A673 (cell line): ENCODE measurements around the gene LDB1. TPM values are rescaled to one million over a fixed set of nuclear protein-coding genes. Genes with fewer than 3 reads are reported as not detected.
A peak's percentile ranks its signal among the peaks of the same experiment; 100 is the strongest.

Source experiments
- BruUV-seq: library from RNA; stranded (reverse); fragments of 400-500 nt; replicated peaks from 2 replicates; lab custom pipeline; 2021; lab: Mats Ljungman, UMichigan
- CTCF ChIA-PET: fragments of 300-600 bp; sonication (Branson Sonifier 250); formaldehyde crosslinking; loops from one replicate; lab custom pipeline; 2022; ENCODE audit warnings: antibody characterized with exemption; lab: Charles Lee
- POLR2A ChIA-PET: fragments of 300-600 bp; sonication (Branson Sonifier 250); formaldehyde crosslinking; loops from one replicate; lab custom pipeline; 2022; ENCODE audit warnings: antibody characterized with exemption; ENCODE audit not compliant: low non-redundant PET; lab: Charles Lee
- DNase-seq: peaks from one replicate; pipeline ENCODE4 v3.0.0-alpha.2; 2015; ENCODE audit warnings: low spot score
- H3K27ac ChIP-seq: fragments of 200-600 bp; sonication (generic); 2 replicates; pipeline ENCODE4 v1.5.1; 2016; ENCODE audit warnings: mixed run types, low read depth, mild to moderate bottlenecking, mixed read lengths, antibody characterized with exemption, low read length; ENCODE audit not compliant: poor library complexity, severe bottlenecking
- H3K27me3 ChIP-seq: fragments of 200-600 bp; sonication (generic); replicated peaks from 2 replicates; pipeline ENCODE4 v1.6.1; 2017; ENCODE audit warnings: mixed run types, low read depth, mild to moderate bottlenecking, mixed read lengths, antibody characterized with exemption, low read length; ENCODE audit not compliant: insufficient read depth, poor library complexity
- H3K36me3 ChIP-seq: fragments of 200-600 bp; sonication (generic); 2 replicates; pipeline ENCODE4 v1.6.1; 2016; ENCODE audit warnings: mixed run types, mild to moderate bottlenecking, mixed read lengths, antibody characterized with exemption, low read length; ENCODE audit not compliant: insufficient read depth, poor library complexity, severe bottlenecking
- H3K4me1 ChIP-seq: fragments of 200-600 bp; sonication (generic); 2 replicates; pipeline ENCODE4 v1.6.1; 2017; ENCODE audit warnings: mixed run types, mild to moderate bottlenecking, mixed read lengths, antibody characterized with exemption, low read length; ENCODE audit not compliant: insufficient read depth, poor library complexity, severe bottlenecking
- H3K4me3 ChIP-seq: fragments of 200-600 bp; sonication (generic); 2 replicates; pipeline ENCODE4 v1.5.1; 2016; ENCODE audit warnings: low read depth, mixed run types, mild to moderate bottlenecking, mixed read lengths, low read length; ENCODE audit not compliant: poor library complexity, severe bottlenecking
- H3K9me3 ChIP-seq: fragments of 200-600 bp; sonication (generic); 2 replicates; pipeline ENCODE4 v1.6.1; 2016; ENCODE audit warnings: mixed run types, low read depth, mild to moderate bottlenecking, mixed read lengths, antibody characterized with exemption, low read length; ENCODE audit not compliant: poor library complexity, severe bottlenecking
- EZH2 ChIP-seq: fragments of 200-600 bp; sonication (generic); IDR thresholded peaks from 2 replicates; pipeline ENCODE4 v1.6.1; 2017; ENCODE audit warnings: borderline replicate concordance, low read depth, mild to moderate bottlenecking, mixed read lengths, antibody characterized with exemption, low read length; ENCODE audit not compliant: poor library complexity, severe bottlenecking
- intact Hi-C: fragments of 100-400 bp; cut with micrococcal nuclease; formaldehyde crosslinking; loops from one replicate; pipeline ENCODE4 v1.10.0; 2022; ENCODE audit not compliant: unreplicated experiment
- total RNA-seq: library from RNA; stranded (reverse); gene quantifications from 2 replicates; pipeline ENCODE4 v1.2.3, GENCODE V29; 2021
- TF ChIP-seq, protein P1 (sequence below): fragments of 300-800, 200-600 bp; sonication (generic); conservative IDR thresholded peaks from 2 replicates; pipeline ENCODE4 v1.5.1; 2017; ENCODE audit warnings: low read depth, mild to moderate bottlenecking, antibody characterized with exemption, low read length, moderate library complexity, mixed read lengths

LDB1 gene
- total RNA-seq, 1 experiment from 2014 or later = 78.5 TPM

DNA sequence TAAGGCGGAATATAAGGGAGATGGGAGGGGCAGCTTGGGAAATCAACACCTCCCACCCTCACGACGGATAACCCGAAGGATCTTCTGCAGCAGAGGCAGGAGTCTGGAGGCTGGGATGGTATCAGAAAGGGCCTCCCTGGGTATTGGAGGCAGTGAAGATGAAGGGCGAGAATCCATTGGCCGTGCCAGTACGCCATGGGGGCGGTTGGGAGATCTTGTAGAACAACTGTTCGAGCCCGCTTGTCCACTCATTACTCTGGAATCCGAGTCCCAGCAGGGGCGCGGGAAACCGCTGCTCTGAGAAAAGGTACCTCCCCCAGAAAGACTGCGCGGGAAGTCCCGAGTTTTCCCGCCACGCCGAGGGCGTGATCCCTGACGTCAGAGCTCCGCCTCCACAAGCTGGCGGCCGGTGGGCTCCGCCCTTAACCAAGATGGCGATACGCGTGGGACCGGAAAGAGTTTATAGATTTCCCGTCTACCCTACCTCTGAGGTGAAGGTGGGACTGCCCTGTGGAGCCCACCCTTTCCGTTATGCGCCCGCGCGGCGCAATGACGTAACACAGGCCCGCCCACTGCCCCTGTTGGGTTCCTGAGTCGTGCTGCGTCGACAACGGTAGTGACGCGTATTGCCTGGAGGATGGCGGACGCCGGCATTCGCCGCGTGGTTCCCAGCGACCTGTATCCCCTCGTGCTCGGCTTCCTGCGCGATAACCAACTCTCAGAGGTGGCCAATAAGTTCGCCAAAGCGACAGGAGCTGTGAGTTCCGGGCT lies 31.8 kb upstream of the LDB1 start, which contains the start of gene NOLC1:
Gene NOLC1, plus strand, starts transcription at position 616 of the 771 bp plus-strand sequence. Its CDS starts 22 bp downstream, at position 638.
- H3K4me1 ChIP-seq = peaks cover 7% of the 10 kb centered on the region
- no TSS peak for BruUV-seq
- DNase-seq = peak; percentile 99
- intact Hi-C loops = loop anchor here (2.0 to 5.0 kb wide), 2 partner anchors 19 to 350 kb away; partner anchors contain the start of genes ACTR1A, PPRC1 and SUFU
- ChIA-PET CTCF (no interaction called here), POLR2A (interaction anchor here (1.0 kb wide), 1 partner anchor 8 kb away, joined by 4 read pairs; no protein-coding TSS in a partner anchor)
- TF ChIP-seq EZH2 = no peak
- TF ChIP-seq, protein P1, sequence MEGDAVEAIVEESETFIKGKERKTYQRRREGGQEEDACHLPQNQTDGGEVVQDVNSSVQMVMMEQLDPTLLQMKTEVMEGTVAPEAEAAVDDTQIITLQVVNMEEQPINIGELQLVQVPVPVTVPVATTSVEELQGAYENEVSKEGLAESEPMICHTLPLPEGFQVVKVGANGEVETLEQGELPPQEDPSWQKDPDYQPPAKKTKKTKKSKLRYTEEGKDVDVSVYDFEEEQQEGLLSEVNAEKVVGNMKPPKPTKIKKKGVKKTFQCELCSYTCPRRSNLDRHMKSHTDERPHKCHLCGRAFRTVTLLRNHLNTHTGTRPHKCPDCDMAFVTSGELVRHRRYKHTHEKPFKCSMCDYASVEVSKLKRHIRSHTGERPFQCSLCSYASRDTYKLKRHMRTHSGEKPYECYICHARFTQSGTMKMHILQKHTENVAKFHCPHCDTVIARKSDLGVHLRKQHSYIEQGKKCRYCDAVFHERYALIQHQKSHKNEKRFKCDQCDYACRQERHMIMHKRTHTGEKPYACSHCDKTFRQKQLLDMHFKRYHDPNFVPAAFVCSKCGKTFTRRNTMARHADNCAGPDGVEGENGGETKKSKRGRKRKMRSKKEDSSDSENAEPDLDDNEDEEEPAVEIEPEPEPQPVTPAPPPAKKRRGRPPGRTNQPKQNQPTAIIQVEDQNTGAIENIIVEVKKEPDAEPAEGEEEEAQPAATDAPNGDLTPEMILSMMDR = no peak
- H3K27ac ChIP-seq = peak within 1 kb of the TSS; percentile 93
- H3K9me3 ChIP-seq = no peaks in the 10 kb centered on the region
- H3K36me3 ChIP-seq = peaks cover 52% of the 10 kb centered on the region
- peak within 1 kb of the TSS; percentile 73 for H3K4me3 ChIP-seq
- no peaks in the 10 kb centered on the region for H3K27me3 ChIP-seq

DNA sequence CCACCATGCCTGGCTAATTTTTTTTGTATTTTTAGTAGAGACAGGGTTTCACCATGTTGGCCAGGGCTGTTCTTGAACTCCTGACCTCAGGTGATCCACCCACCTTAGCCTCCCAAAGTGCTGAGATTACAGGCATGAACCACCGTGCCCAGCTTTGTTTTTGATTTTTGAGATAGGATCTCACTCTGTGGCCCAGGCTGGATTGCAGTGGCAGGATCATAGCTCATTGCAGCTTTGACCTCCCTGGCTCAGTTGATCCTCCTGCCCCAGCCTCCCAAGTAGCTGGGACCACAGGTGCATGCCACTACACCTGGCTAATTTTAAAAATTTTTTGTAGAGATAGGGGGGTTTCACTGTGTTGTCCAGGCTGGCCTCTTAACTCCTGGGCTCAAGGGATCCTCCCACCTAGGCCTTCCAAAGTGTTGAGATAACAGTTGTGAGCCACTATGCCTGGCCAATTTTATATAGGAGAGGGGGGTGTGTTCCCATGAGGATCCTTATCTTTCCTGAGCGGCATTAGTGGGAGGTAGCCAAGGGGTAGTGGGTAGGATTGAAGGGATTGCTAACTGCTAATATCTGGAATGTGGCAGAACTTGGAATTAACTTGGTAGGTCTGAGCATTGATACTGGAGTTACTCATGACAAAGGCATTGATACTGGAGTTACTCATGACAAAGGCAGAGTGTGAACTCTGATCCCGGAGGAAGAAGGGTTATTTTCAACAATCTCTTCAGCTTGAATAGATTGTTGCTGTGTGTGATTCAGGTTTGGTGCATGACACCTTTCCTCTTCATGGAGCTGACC lies 31.0 kb upstream of the LDB1 start:
- H3K36me3 ChIP-seq = peaks cover 55% of the 10 kb centered on the region
- peak overlapping the region; percentile 73 for H3K4me3 ChIP-seq
- H3K4me1 ChIP-seq = peaks cover 7% of the 10 kb centered on the region
- DNase-seq = no peak
- H3K27ac ChIP-seq = peak overlapping the region; percentile 87
- TF ChIP-seq, protein P1 = no peak
- TF ChIP-seq EZH2 = no peak
- TSS peak; percentile 89 for BruUV-seq
- no peaks in the 10 kb centered on the region for H3K27me3 ChIP-seq
- ChIA-PET CTCF (no interaction called here), POLR2A (interaction anchor here (1.0 kb wide), 1 partner anchor 9 kb away, joined by 4 read pairs; no protein-coding TSS in a partner anchor)
- no peaks in the 10 kb centered on the region for H3K9me3 ChIP-seq
- intact Hi-C loops = loop anchor here (5.0 kb wide), 1 partner anchor 351 kb away; the partner anchor contains the start of genes ACTR1A and SUFU

DNA sequence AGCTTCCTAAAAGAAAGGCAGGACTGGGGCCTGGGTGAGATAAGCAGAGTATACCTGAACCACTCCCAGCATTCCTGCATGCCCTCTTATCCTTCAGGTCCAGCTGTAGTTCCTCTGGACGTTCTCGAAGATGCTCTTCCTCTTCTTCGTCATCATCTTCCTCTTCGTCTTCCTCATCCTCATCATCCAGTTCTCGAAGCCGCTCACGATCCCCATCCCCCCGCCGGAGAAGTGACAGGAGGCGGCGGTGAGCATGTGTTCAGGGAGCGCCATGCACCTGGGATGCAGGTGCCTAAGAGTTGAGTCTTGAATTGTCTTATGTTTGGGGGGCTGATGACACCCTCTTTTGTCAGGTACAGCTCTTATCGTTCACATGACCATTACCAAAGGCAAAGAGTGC lies 28.1 kb upstream of the LDB1 start:
- peaks cover 7% of the 10 kb centered on the region for H3K4me1 ChIP-seq
- H3K27ac ChIP-seq = no peak overlapping the region
- no peak overlapping the region for H3K4me3 ChIP-seq
- intact Hi-C loops = no loop called here
- H3K27me3 ChIP-seq = no peaks in the 10 kb centered on the region
- H3K36me3 ChIP-seq = peaks cover 56% of the 10 kb centered on the region
- no peak for TF ChIP-seq EZH2
- TF ChIP-seq, protein P1 = no peak
- no TSS peak for BruUV-seq
- ChIA-PET POLR2A (no interaction called here), CTCF (no interaction called here)
- no peak for DNase-seq
- H3K9me3 ChIP-seq = no peaks in the 10 kb centered on the region
